Fibroblast of the aortic adventitia (primary cell): ENCODE measurements around the gene HIP1. TPM values are rescaled to one million over a fixed set of nuclear protein-coding genes. Genes with fewer than 3 reads are reported as not detected.

ENCODE experiments used
- DNase-seq: peaks from one replicate; pipeline ENCODE4 v3.0.0-alpha.2; 2010; ENCODE audit warnings: low read depth
- H3K4me3 ChIP-seq: 2 replicates; pipeline ENCODE4 v1.5.1; 2011; ENCODE audit warnings: low read depth, mild to moderate bottlenecking, control low read depth, low read length, moderate library complexity
- CTCF ChIP-seq: IDR thresholded peaks from 2 replicates; pipeline ENCODE4 v1.5.1; 2011; ENCODE audit warnings: mild to moderate bottlenecking, low read length, control low read depth, inconsistent platforms; ENCODE audit not compliant: insufficient read depth
- total RNA-seq: library from RNA; depleted of rRNA; stranded (reverse); fragments of >200 nt; gene quantifications from 2 replicates; pipeline ENCODE4 v1.2.3, GENCODE V29; 2012; ENCODE audit warnings: low replicate concordance

Gene HIP1
- total RNA-seq, 1 donor: 9.3 TPM

- no peak for TF ChIP-seq CTCF
- no peak for DNase-seq
- H3K4me3 ChIP-seq: no peak overlapping the region
These were observed 76.0 kb downstream of the HIP1 start for GRCh38 chr7:75662579-75663301.

- no peak overlapping the region for H3K4me3 ChIP-seq
- no peak for DNase-seq
- TF ChIP-seq CTCF: no peak
These were observed 78.0 kb downstream of the HIP1 start for GRCh38 chr7:75660566-75661215.

- DNase-seq: no peak
- no peak for TF ChIP-seq CTCF
- no peak overlapping the region for H3K4me3 ChIP-seq
These were observed 79.9 kb downstream of the HIP1 start for GRCh38 chr7:75658802-75659201.

- H3K4me3 ChIP-seq: no peak overlapping the region
- no peak for DNase-seq
- TF ChIP-seq CTCF: no peak
These were observed 80.4 kb downstream of the HIP1 start for GRCh38 chr7:75658369-75658768.

GRCh38 chr7:75657866-75658265 is 80.9 kb downstream of the HIP1 start:
- no peak for TF ChIP-seq CTCF
- no peak overlapping the region for H3K4me3 ChIP-seq
- DNase-seq: no peak

GRCh38 chr7:75656740-75657139 is 82.0 kb downstream of the HIP1 start:
- no peak for TF ChIP-seq CTCF
- H3K4me3 ChIP-seq: no peak overlapping the region
- DNase-seq: no peak
